ENCODE results near the gene LYRM7. TPM values are rescaled to one million over a fixed set of nuclear protein-coding genes. Genes with fewer than 3 reads are reported as not detected.

The LYRM7 gene
- total and polyA plus RNA-seq, 10 of the 15 experiments (the other 5 are each of a cell fraction or from before 2014, with no cell fraction given) = 9.2 to 68.8 (median 20.2) TPM

DNA sequence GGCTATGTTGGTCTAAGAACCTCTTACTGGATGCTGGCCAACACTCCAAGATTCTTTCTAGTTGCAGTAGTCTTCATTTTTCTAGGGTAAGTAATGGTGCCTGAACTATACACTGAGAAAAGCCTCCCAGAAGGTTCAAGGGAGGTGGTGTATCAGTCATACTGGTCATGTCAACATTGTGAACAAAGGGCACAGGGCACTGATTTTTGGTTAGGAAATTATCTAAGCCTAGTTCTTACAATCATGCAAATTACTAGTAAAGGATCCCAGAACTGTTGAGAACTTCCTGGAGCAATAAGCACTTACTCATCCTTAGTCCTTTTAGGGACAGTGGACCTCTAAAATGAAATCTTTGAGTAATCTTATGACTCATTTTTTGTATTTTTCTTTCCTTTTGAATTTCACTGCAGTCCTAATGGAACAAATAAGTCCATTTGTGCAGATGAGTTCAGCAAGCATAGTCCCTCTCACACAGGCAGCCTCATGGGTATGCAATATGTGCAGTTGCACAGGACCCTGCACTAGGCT lies 72.0 kb downstream of the LYRM7 start:
- FAIRE-seq = no peak
- POLR2A ChIA-PET = no interaction called here
- TF ChIP-seq, protein P1, sequence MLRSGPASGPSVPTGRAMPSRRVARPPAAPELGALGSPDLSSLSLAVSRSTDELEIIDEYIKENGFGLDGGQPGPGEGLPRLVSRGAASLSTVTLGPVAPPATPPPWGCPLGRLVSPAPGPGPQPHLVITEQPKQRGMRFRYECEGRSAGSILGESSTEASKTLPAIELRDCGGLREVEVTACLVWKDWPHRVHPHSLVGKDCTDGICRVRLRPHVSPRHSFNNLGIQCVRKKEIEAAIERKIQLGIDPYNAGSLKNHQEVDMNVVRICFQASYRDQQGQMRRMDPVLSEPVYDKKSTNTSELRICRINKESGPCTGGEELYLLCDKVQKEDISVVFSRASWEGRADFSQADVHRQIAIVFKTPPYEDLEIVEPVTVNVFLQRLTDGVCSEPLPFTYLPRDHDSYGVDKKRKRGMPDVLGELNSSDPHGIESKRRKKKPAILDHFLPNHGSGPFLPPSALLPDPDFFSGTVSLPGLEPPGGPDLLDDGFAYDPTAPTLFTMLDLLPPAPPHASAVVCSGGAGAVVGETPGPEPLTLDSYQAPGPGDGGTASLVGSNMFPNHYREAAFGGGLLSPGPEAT (IDR thresholded peaks at IDR 0.05; ENCODE audit: low read depth) = no peak
- TF ChIP-seq, protein P2, sequence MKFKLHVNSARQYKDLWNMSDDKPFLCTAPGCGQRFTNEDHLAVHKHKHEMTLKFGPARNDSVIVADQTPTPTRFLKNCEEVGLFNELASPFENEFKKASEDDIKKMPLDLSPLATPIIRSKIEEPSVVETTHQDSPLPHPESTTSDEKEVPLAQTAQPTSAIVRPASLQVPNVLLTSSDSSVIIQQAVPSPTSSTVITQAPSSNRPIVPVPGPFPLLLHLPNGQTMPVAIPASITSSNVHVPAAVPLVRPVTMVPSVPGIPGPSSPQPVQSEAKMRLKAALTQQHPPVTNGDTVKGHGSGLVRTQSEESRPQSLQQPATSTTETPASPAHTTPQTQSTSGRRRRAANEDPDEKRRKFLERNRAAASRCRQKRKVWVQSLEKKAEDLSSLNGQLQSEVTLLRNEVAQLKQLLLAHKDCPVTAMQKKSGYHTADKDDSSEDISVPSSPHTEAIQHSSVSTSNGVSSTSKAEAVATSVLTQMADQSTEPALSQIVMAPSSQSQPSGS (IDR thresholded peaks at IDR 0.05; ENCODE audit: low read length) = no peak
- TF ChIP-seq KLF5 (IDR thresholded peaks at IDR 0.05; ENCODE audit: partially characterized antibody) = no peak
- peak; percentile 23; the same call in 1 of the 2 replicates for TF ChIP-seq JUNB (IDR thresholded peaks at IDR 0.05)
- TF ChIP-seq HDAC6 (IDR thresholded peaks at IDR 0.05; ENCODE audit: unreplicated experiment) = no peak
- TF ChIP-seq TARDBP (IDR thresholded peaks at IDR 0.05; ENCODE audit: borderline replicate concordance) = no peak

More for the DNA sequence above, 72.0 kb downstream of the LYRM7 start:
- no peak overlapping the region for H3K9ac ChIP-seq (ENCODE audit: control insufficient read depth, insufficient read depth, low read length)
- in situ Hi-C loops (cut with MboI) (no loop called here), intact Hi-C loops (cut with micrococcal nuclease; ENCODE audit: unreplicated experiment) (no loop called here)
- BruUV-seq (replicated peaks) = no TSS peak
- H3K9me3 ChIP-seq (replicated peaks; ENCODE audit: control insufficient read depth, insufficient read depth, low read length) = peaks cover 6% of the 10 kb centered on the region; the same call in 2 of the 3 replicates
- ChIA-PET RAD21 (ENCODE audit: unreplicated experiment) (interaction anchor here (0.6 kb wide), 1 partner anchor 17 kb away, joined by 3 read pairs; no protein-coding TSS in a partner anchor), CTCF (interaction anchor here (1.5 kb wide), 1 partner anchor 16 kb away, joined by 3 read pairs; no protein-coding TSS in a partner anchor), SMC1A (ENCODE audit: uncharacterized antibody, unreplicated experiment) (interaction anchor here (0.9 to 41.3 kb wide), 2 partner anchors 10 to 25 kb away, joined by 4 to 1218 read pairs; no protein-coding TSS in a partner anchor)
- no peak overlapping the region for H3K4me3 ChIP-seq
- ATAC-seq = peak; percentile 24; the same call in 2 of the 3 replicates
- no peaks in the 10 kb centered on the region; the same call in none of the 2 replicates for H3K79me2 ChIP-seq (ENCODE audit: control insufficient read depth, insufficient read depth, low read length)
- no peak overlapping the region for H3K4me2 ChIP-seq (ENCODE audit: control insufficient read depth, insufficient read depth)
- H3K36me3 ChIP-seq (ENCODE audit: control insufficient read depth in 2 of 2, insufficient read depth in 2 of 2, low read length in 1 of 2) = no peaks in the 10 kb centered on the region; a peak in 1 of 4 replicates
- H3K4me1 ChIP-seq (ENCODE audit: control insufficient read depth, insufficient read depth, low read length) = no peaks in the 10 kb centered on the region
- H3K27me3 ChIP-seq (replicated peaks in 1 of 2; ENCODE audit: control insufficient read depth in 2 of 2, insufficient read depth in 2 of 2, low read length in 1 of 2) = no peaks in the 10 kb centered on the region
- no peaks in the 10 kb centered on the region for H4K20me1 ChIP-seq (ENCODE audit: control insufficient read depth, insufficient read depth)
- H3K27ac ChIP-seq (ENCODE audit: control insufficient read depth, insufficient read depth) = no peak overlapping the region
- no peak overlapping the region for H2AFZ ChIP-seq (ENCODE audit: control insufficient read depth, low read depth, low read length)
- no peak for DNase-seq (ENCODE audit: low read depth, low spot score)
